ENCODE data around the gene PCDHB1. TPM values are rescaled to one million over a fixed set of nuclear protein-coding genes. Genes with fewer than 3 reads are reported as not detected.

The PCDHB1 gene
- total RNA-seq, 1 experiment from 2014 or later, result 0.13 TPM

- TF ChIP-seq ZNF532 (CRISPR knock-in tag; IDR thresholded peaks at IDR 0.05; ENCODE audit: borderline replicate concordance) (no peak), ZNF317 (CRISPR knock-in tag; IDR thresholded peaks at IDR 0.05; ENCODE audit: borderline replicate concordance, low read depth) (no peak), CBFB (CRISPR knock-in tag; IDR thresholded peaks at IDR 0.05; ENCODE audit: low read depth) (peak; percentile 70; the same call in 1 of the 2 replicates), NR3C1 (CRISPR knock-in tag; conservative IDR thresholded peaks at IDR 0.05; ENCODE audit: low read depth) (peak; percentile 36; the same call in 1 of the 2 replicates), GABPB1 (CRISPR knock-in tag; IDR thresholded peaks at IDR 0.05) (no peak)
Measured at GRCh38 chr5:141040771-141041426, 10.3 kb upstream of the PCDHB1 start (continued).

GRCh38 chr5:141041427-141041785 lies 9.8 kb upstream of the PCDHB1 start:
- TF ChIP-seq SP1 (CRISPR knock-in tag; conservative IDR thresholded peaks at IDR 0.05) (no peak), JAZF1 (CRISPR knock-in tag; IDR thresholded peaks at IDR 0.05) (no peak), SMAD3 (CRISPR knock-in tag; IDR thresholded peaks at IDR 0.05; ENCODE audit: borderline replicate concordance) (no peak), FOXK1 (CRISPR knock-in tag; IDR thresholded peaks at IDR 0.05) (no peak), GABPB1 (CRISPR knock-in tag; IDR thresholded peaks at IDR 0.05) (no peak), NR1H2 (CRISPR knock-in tag; IDR thresholded peaks at IDR 0.05) (no peak)
- Mint-ChIP-seq H3K4me3 (no peak overlapping the region), H3K4me1 (peaks cover 4% of the 10 kb centered on the region), H3K9me3 (no peaks in the 10 kb centered on the region), H3K27ac (no peak overlapping the region), H3K36me3 (no peaks in the 10 kb centered on the region), H3K27me3 (ENCODE audit: low read depth) (peaks cover 8% of the 10 kb centered on the region)
- POLR2A ChIA-PET, result interaction anchor here (1.5 to 3.0 kb wide), 5 partner anchors 75 to 172 kb away, joined by 3 to 50 read pairs (median 13); partner anchors contain the start of genes PCDHA11, PCDHA12, PCDHAC1 and PCDHAC2
- CTCF ChIA-PET, result interaction anchor here (0.6 to 3.9 kb wide), 17 partner anchors 10 to 255 kb away, joined by 3 to 243 read pairs (median 36); partner anchors contain the start of genes PCDHA1, PCDHA10, PCDHA11 and PCDHA12
- ATAC-seq, result no peak
- DNase-seq (ENCODE audit: low spot score), result no peak

GRCh38 chr5:141042555-141042954 lies 8.6 kb upstream of the PCDHB1 start:
- Mint-ChIP-seq H3K4me3 (no peak overlapping the region), H3K4me1 (peaks cover 4% of the 10 kb centered on the region)
- CTCF ChIA-PET, result interaction anchor here (0.6 to 3.9 kb wide), 4 partner anchors 117 to 201 kb away, joined by 3 to 99 read pairs (median 58); partner anchors contain the start of genes PCDHA10, PCDHA11, PCDHA8 and PCDHAC1

More at GRCh38 chr5:141042555-141042954, 8.6 kb upstream of the PCDHB1 start:
- ATAC-seq (no peak), DNase-seq (ENCODE audit: low spot score) (no peak)
- Mint-ChIP-seq H3K9me3 (no peaks in the 10 kb centered on the region), H3K27me3 (ENCODE audit: low read depth) (peaks cover 8% of the 10 kb centered on the region), H3K36me3 (no peaks in the 10 kb centered on the region), H3K27ac (no peak overlapping the region)
- POLR2A ChIA-PET, result no interaction called here
- TF ChIP-seq ZNF263 (CRISPR knock-in tag; IDR thresholded peaks at IDR 0.05; ENCODE audit: low read depth), result no peak
- no peak for TF ChIP-seq AFF4 (CRISPR knock-in tag; IDR thresholded peaks at IDR 0.05; ENCODE audit: borderline replicate concordance)
- no peak for TF ChIP-seq ZNF138 (CRISPR knock-in tag; conservative IDR thresholded peaks at IDR 0.05)
- TF ChIP-seq NR3C1 (CRISPR knock-in tag; conservative IDR thresholded peaks at IDR 0.05; ENCODE audit: low read depth), result no peak
- TF ChIP-seq FOXP1 (CRISPR knock-in tag; IDR thresholded peaks at IDR 0.05; ENCODE audit: borderline replicate concordance), result no peak
- no peak for TF ChIP-seq ESRRA (CRISPR knock-in tag; IDR thresholded peaks at IDR 0.05; ENCODE audit: borderline replicate concordance)
- TF ChIP-seq ELF4 (CRISPR knock-in tag; IDR thresholded peaks at IDR 0.05; ENCODE audit: low read depth), result no peak
- TF ChIP-seq MAX (CRISPR knock-in tag; IDR thresholded peaks at IDR 0.05), result no peak
- no peak for TF ChIP-seq SMAD3 (CRISPR knock-in tag; IDR thresholded peaks at IDR 0.05; ENCODE audit: borderline replicate concordance)
- no peak for TF ChIP-seq ERG (CRISPR knock-in tag; IDR thresholded peaks at IDR 0.05)
